Chondrocyte (in vitro differentiated cells): Measurements from ENCODE around the gene WIPF2. TPM values are rescaled to one million over a fixed set of nuclear protein-coding genes. Genes with fewer than 3 reads are reported as not detected.

Experiments used
- DNase-seq: peaks from one replicate; pipeline ENCODE4 v3.0.0; 2021; ENCODE audit warnings: mixed read lengths, low spot score
- H3K27ac Mint-ChIP-seq: one replicate; pipeline ENCODE4 v1.8.0; 2021; ENCODE audit warnings: mild to moderate bottlenecking, moderate library complexity, mixed read lengths; ENCODE audit not compliant: unreplicated experiment
- H3K27me3 Mint-ChIP-seq: 2 replicates; pipeline ENCODE4 v1.8.0; 2021; ENCODE audit warnings: low read depth, mixed read lengths
- H3K36me3 Mint-ChIP-seq: 2 replicates; pipeline ENCODE4 v1.8.0; 2021; ENCODE audit warnings: low read depth, mixed read lengths
- H3K4me1 Mint-ChIP-seq: 2 replicates; pipeline ENCODE4 v1.8.0; 2021; ENCODE audit warnings: low read depth, mild to moderate bottlenecking, mixed read lengths
- H3K4me3 Mint-ChIP-seq: one replicate; pipeline ENCODE4 v1.8.0; 2021; ENCODE audit warnings: mild to moderate bottlenecking, moderate library complexity, mixed read lengths; ENCODE audit not compliant: unreplicated experiment
- H3K9me3 Mint-ChIP-seq: 2 replicates; pipeline ENCODE4 v1.8.0; 2021; ENCODE audit warnings: low read depth, mixed read lengths
- total RNA-seq: library from RNA; stranded (reverse); gene quantifications from 3 replicates; pipeline ENCODE4 v1.2.1, GENCODE V29; 2021
- TF ChIP-seq, protein P1 (sequence below): fragments of 200-600 bp; sonication (generic); IDR thresholded peaks from 2 replicates; pipeline ENCODE4 v1.5.0; 2021; ENCODE audit warnings: antibody characterized with exemption, mild to moderate bottlenecking, moderate library complexity

WIPF2 gene
- total RNA-seq, 1 donor from 2014 or later = 28.3 TPM

DNA sequence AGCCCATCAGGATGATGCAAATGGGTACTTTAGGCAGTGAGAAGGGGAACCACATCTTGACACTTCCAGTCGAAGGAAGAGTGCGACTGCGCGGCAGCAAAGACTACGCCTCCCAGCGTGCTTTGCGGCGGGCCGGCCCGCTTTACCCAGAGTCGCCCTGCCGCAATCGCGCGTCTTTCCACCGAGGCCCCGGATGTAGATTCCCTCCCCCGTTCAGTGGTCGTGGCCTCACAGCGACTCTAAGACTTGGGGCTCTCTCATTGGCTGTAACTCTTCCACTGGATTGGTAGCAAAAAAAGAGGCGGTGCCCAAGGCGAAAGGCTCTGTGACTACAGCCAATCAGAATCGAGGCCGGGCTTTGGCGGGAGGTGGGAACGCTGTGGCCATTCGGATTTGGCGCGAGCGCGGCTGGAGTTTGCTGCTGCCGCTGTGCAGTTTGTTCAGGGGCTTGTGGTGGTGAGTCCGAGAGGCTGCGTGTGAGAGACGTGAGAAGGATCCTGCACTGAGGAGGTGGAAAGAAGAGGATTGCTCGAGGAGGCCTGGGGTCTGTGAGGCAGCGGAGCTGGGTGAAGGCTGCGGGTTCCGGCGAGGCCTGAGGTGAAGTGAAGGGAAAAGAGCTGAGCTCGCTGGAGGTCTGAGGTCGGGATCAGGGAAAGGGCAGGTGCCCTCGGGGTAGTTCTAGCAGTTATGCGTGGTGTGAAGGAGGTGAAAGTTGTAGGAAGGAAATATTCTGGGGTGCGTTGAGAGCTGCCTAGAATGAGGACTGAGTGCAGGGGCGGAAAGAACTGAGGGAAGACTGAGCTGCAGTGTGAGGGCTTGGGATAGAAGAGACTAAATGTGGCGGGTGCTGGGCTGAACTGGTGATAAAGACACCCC lies 68.6 kb downstream of the WIPF2 start, which contains the start of gene CDC6:
Gene CDC6 (plus strand): TSS at position 386 of the 876 bp plus-strand sequence. CDS start 1,542 bp downstream, outside the sequence.
- TF ChIP-seq, protein P1, sequence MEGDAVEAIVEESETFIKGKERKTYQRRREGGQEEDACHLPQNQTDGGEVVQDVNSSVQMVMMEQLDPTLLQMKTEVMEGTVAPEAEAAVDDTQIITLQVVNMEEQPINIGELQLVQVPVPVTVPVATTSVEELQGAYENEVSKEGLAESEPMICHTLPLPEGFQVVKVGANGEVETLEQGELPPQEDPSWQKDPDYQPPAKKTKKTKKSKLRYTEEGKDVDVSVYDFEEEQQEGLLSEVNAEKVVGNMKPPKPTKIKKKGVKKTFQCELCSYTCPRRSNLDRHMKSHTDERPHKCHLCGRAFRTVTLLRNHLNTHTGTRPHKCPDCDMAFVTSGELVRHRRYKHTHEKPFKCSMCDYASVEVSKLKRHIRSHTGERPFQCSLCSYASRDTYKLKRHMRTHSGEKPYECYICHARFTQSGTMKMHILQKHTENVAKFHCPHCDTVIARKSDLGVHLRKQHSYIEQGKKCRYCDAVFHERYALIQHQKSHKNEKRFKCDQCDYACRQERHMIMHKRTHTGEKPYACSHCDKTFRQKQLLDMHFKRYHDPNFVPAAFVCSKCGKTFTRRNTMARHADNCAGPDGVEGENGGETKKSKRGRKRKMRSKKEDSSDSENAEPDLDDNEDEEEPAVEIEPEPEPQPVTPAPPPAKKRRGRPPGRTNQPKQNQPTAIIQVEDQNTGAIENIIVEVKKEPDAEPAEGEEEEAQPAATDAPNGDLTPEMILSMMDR = no peak
- peak; percentile 98 for DNase-seq
- Mint-ChIP-seq H3K4me3 (peak within 1 kb of the TSS; percentile 94), H3K27ac (peak within 1 kb of the TSS; percentile 96), H3K36me3 (no peaks in the 10 kb centered on the region), H3K4me1 (peaks cover 57% of the 10 kb centered on the region), H3K27me3 (no peaks in the 10 kb centered on the region), H3K9me3 (no peaks in the 10 kb centered on the region)

DNA sequence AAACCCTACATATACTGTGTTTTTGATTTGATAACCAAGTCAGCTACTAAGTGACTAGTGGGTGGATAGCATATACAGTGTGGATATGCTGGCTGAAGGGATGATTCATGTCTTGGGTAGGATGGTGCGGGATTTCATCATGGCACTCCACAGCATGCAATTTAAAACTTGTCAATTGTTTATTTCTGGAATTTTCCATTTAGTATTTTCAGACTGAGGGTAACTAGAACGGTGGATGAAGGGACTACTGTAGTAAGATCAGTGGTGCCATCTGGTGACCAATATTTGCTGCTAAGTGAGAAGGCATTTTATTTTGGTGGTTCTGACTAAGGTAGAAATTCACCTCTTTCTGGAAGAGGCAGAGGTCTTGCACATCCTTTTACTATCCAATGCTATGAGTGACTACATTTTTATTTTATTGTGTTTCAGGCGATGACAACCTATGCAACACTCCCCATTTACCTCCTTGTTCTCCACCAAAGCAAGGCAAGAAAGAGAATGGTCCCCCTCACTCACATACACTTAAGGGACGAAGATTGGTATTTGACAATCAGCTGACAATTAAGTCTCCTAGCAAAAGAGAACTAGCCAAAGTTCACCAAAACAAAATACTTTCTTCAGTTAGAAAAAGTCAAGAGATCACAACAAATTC lies 71.7 kb downstream of the WIPF2 start:
- Mint-ChIP-seq H3K27ac (peak overlapping the region; percentile 83), H3K36me3 (no peaks in the 10 kb centered on the region), H3K4me3 (no peak overlapping the region), H3K4me1 (peaks cover 43% of the 10 kb centered on the region), H3K9me3 (no peaks in the 10 kb centered on the region), H3K27me3 (no peaks in the 10 kb centered on the region)
- TF ChIP-seq, protein P1 = peak; percentile 92
- no peak for DNase-seq

DNA sequence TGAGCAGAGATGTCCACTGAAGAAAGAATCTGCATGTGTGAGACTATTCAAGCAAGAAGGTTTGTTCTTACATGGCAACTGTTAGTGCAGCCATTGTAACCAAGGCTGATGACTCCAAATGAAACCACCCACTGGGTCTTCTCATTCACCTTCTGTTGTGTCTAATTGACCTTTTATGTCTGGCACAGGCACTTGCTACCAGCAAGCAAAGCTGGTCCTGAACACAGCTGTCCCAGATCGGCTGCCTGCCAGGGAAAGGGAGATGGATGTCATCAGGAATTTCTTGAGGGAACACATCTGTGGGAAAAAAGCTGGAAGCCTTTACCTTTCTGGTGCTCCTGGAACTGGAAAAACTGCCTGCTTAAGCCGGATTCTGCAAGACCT lies 72.2 kb downstream of the WIPF2 start:
- no peaks in the 10 kb centered on the region for H3K27me3 Mint-ChIP-seq
- H3K36me3 Mint-ChIP-seq = no peaks in the 10 kb centered on the region
- H3K9me3 Mint-ChIP-seq = no peaks in the 10 kb centered on the region
- peak overlapping the region; percentile 83 for H3K27ac Mint-ChIP-seq
- no peak overlapping the region for H3K4me3 Mint-ChIP-seq
- TF ChIP-seq, protein P1 = no peak
- DNase-seq = no peak
- H3K4me1 Mint-ChIP-seq = peaks cover 48% of the 10 kb centered on the region

DNA sequence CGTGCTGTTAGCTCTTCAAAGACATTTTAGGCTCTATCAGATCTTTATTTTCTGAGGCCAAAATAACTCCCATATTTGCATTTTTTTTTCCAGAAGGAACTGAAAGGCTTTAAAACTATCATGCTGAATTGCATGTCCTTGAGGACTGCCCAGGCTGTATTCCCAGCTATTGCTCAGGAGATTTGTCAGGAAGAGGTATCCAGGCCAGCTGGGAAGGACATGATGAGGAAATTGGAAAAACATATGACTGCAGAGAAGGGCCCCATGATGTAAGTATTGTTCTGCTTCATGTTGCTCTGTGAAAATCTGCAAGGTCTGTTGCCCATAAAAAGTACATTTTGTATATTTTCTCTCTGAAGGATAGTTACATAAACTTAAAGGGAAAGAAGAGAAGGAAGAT lies 74.3 kb downstream of the WIPF2 start:
- TF ChIP-seq, protein P1 = no peak
- no peaks in the 10 kb centered on the region for H3K36me3 Mint-ChIP-seq
- H3K4me1 Mint-ChIP-seq = peaks cover 54% of the 10 kb centered on the region
- peak overlapping the region; percentile 47 for H3K27ac Mint-ChIP-seq
- no peaks in the 10 kb centered on the region for H3K27me3 Mint-ChIP-seq
- H3K9me3 Mint-ChIP-seq = no peaks in the 10 kb centered on the region
- H3K4me3 Mint-ChIP-seq = no peak overlapping the region
- no peak for DNase-seq
